AG09309 (cell line): ENCODE data around the gene LCN6.

Experiments
- DNase-seq: peaks from one replicate; pipeline ENCODE4 v3.0.0-alpha.2; 2010; ENCODE audit warnings: low read depth
- H3K4me3 ChIP-seq: 2 replicates; pipeline ENCODE4 v1.5.1; 2011; ENCODE audit warnings: mild to moderate bottlenecking, low read depth, low read length, moderate library complexity; ENCODE audit not compliant: control insufficient read depth
- TF ChIP-seq, protein P1 (sequence below): IDR thresholded peaks from 2 replicates; pipeline ENCODE4 v1.5.1; 2011; ENCODE audit warnings: mild to moderate bottlenecking, low read depth, low read length, inconsistent platforms; ENCODE audit not compliant: insufficient read depth, control insufficient read depth; ENCODE audit errors: missing control alignments

Gene LCN6

DNA sequence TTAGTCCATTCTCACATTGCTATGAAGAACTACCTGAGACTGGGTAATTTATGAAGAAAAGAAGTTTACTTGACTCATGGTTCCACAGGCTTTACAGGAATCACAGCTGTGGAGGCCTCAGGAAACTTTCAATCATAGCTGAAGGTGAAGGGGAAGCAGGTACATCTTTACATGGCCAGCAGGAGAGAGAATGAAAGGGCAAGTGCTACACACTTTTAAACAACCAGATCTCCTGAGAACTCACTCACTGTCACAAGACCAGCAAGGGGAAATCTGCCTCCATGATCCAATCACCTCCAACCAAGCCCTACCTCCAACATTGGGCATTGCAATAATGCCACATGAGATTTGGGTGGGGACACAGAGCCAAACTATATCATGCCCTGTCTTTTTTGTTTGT is 3.5 kb upstream of the LCN6 start:
- no peak for DNase-seq
- TF ChIP-seq, protein P1, sequence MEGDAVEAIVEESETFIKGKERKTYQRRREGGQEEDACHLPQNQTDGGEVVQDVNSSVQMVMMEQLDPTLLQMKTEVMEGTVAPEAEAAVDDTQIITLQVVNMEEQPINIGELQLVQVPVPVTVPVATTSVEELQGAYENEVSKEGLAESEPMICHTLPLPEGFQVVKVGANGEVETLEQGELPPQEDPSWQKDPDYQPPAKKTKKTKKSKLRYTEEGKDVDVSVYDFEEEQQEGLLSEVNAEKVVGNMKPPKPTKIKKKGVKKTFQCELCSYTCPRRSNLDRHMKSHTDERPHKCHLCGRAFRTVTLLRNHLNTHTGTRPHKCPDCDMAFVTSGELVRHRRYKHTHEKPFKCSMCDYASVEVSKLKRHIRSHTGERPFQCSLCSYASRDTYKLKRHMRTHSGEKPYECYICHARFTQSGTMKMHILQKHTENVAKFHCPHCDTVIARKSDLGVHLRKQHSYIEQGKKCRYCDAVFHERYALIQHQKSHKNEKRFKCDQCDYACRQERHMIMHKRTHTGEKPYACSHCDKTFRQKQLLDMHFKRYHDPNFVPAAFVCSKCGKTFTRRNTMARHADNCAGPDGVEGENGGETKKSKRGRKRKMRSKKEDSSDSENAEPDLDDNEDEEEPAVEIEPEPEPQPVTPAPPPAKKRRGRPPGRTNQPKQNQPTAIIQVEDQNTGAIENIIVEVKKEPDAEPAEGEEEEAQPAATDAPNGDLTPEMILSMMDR: no peak
- H3K4me3 ChIP-seq: no peak overlapping the region

DNA sequence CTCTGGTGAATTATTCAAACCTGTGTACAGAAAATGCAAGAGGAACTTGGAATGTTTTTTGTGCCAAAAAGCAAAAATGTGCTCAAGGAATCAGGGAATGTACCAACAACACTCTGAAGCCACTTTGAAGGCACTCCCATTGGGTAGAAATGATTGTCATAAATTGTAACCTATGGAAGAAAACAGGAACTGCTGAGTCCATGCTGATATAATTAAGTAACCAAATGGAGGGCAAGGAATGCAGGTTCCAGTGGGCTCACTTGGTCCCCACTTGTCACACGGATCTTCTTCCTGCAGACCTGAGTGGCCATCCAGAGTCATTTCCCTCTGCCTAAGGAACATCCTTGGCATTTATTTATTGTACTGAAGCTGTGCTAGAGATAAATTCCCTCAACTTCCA is 2.9 kb upstream of the LCN6 start:
- TF ChIP-seq, protein P1: no peak

DNA sequence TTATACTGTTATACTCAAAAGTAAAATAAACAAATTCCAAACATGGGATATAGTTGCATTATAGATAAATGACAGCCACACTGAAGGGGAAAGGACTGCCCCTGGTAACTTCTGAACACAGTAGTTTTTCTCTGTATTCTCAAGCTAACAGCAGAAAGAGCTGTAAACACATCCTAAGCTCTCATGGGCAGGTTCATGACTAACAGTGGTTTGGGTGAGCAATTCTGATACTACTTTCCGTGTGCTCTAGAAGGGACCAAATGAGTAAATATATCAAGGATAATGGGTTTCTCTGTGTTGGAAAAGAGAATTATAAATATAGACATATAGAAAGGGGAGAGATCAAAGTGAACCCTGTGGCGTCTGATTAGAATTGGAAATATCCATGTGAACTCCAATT is 2.2 kb upstream of the LCN6 start:
- no peak for DNase-seq
- TF ChIP-seq, protein P1: no peak

More for the DNA sequence above, 2.9 kb upstream of the LCN6 start:
- DNase-seq: no peak
- H3K4me3 ChIP-seq: no peak overlapping the region

DNA sequence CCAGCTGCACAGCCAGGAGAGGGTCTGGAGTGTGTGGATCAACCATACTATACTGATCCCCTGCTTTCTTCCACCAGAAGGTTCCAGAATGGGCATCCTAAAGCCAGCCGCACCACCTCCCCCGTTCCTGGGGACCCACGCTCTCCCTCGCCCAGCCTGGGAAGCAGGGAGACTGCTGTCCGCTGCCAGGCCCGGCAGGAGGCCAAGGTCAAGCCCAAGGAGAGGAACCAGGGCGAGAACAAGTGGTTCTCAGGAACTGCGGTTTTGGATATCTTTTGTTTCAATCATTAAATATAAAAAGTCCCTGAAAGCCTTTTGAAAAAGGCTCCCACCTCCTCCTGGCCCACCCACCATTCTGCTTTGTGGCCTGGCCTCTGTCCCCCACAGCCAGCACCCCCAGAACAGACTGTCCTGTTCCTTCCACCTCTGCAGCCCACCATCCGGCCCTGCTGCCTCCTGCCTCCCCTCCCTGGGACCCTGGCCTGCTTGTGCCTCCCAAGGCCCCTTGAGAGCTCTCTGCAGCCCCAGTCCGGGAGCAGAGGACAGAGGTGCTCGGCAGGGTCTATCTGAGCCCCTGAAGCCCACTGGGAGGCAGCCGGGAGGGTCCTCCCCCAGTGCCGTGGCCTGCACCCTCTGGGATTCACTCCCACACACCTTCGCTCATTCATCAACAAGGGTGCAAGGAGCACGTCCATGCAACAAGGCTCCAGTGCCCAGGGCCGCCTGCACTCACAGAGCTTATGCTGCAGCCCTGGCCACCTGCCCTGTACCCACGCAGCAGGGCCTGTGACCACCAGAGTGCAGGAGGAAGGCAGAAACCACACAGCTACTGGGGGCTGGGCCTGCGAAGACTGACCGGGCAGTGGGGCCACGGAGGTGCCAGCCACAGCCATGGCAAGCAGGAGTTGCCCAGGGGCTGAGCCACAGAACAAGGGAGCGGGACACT is 614 bp upstream of the LCN6 start:
- no peak overlapping the region for H3K4me3 ChIP-seq
- TF ChIP-seq, protein P1: no peak
- no peak for DNase-seq

More for the DNA sequence above, 2.2 kb upstream of the LCN6 start:
- no peak overlapping the region for H3K4me3 ChIP-seq

DNA sequence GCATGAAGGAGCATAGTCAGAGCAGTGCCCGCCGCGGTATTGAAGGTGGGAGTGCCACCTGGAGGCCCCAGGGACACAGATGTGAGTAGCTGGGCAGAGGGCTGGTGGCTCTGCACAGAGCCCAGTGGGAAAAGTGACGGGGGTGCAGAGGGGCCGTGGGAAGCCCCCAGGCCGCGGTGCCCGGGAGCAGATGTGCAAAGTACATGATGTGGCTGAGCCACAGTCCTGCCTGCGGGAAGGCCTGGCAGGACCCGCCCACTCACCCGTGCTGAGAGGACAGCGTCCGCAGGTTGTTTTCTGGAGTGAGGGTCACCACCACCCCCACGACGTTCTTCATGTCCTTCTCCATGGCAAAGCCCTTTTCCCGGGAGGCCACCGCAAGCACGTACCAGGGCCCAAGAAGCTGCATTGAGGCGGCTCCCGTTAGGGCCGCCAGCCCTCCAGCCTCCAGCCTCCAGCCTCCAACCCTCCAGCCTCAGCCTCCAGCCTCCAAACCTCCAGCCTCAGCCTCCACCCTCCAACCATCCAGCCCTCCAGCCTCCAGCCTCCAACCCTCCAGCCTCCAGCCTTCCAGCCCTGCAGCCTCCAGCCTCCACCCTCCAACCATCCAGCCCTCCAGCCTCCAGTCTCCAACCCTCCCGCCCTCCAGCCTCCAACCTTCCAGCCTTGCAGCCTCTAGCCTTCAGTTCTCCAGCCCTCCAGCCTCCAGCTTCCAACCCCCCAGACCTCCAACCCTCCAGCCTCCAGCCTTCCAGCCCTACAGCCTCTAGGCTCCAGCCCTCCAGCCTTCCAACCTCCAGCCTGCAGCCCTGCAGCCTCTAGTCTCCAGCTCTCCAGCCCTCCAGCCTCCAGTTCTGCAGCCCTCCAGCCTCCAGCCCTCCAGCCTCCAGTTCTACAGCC is 914 bp downstream of the LCN6 start:
- no peak overlapping the region for H3K4me3 ChIP-seq
- DNase-seq: no peak
- TF ChIP-seq, protein P1: no peak

DNA sequence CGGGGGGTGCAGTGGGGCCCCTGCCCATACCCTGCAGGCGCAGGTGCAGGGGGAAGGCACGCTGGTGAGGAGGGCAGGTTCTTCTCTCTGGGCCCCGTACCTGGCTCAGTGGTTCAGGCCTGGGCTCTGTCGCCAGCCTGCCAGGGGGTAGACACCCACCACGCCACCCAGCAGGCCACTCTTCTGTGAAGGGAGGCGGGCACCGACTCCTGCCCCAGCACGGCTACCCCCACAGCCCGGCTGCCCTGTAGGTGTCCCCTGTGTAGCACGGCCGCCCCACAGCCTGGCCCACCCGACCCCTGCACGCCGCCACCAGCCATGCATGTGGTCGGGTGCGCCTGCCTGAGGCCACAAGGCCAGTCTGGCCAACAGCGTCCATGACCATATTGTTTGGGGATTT is 1.7 kb downstream of the LCN6 start:
- no peak overlapping the region for H3K4me3 ChIP-seq
- TF ChIP-seq, protein P1: no peak
- DNase-seq: no peak
